Measurements from ENCODE around the gene PIK3CD. TPM values are rescaled to one million over a fixed set of nuclear protein-coding genes. Genes with fewer than 3 reads are reported as not detected.
"Not testable (repeated sequence)": the region's sequence is repeated elsewhere in the genome, so short reads cannot be mapped to it uniquely, and the experiment has no call there.

PIK3CD gene
- total RNA-seq, 2 experiments from 2014 or later = 13.6 to 37.1 TPM

- H3K36me3 ChIP-seq (ENCODE audit: insufficient read depth, low read length) = no peaks in the 10 kb centered on the region
- no TSS peak for BruUV-seq (replicated peaks)
- H3K9me3 ChIP-seq (ENCODE audit: low read length) = no peaks in the 10 kb centered on the region
- no peak overlapping the region for H3K4me2 ChIP-seq (ENCODE audit: low read length)
- no peak overlapping the region for H3K27ac ChIP-seq (ENCODE audit: low read depth, low read length, poor library complexity, severe bottlenecking)
- no peak overlapping the region for H3K4me3 ChIP-seq (ENCODE audit: low read depth, low read length, poor library complexity, severe bottlenecking)
- POLR2A ChIA-PET = no interaction called here
- no peaks in the 10 kb centered on the region for H4K20me1 ChIP-seq (ENCODE audit: insufficient read depth, low read length)
- CTCF ChIA-PET (ENCODE audit: unreplicated experiment) = no interaction called here
- no peak for DNase-seq (ENCODE audit: low spot score)
- H3K9me2 ChIP-seq (ENCODE audit: insufficient read depth, low read length) = no peaks in the 10 kb centered on the region
- H3K79me2 ChIP-seq (ENCODE audit: insufficient read depth, low read depth, low read length) = peaks cover under 1% of the 10 kb centered on the region; the same call in 1 of the 2 replicates
- no peak overlapping the region for H2AFZ ChIP-seq (ENCODE audit: low read length)
- TF ChIP-seq CTCF (conservative IDR thresholded peaks at IDR 0.05; ENCODE audit: low read length) (no peak), EZH2phosphoT487 (IDR thresholded peaks at IDR 0.05; ENCODE audit: borderline replicate concordance, low read depth, low read length) (no peak)
- H3K4me1 ChIP-seq (ENCODE audit: insufficient read depth, low read length, poor library complexity, severe bottlenecking) = peaks cover 23% of the 10 kb centered on the region
- intact Hi-C loops (cut with micrococcal nuclease; ENCODE audit: unreplicated experiment) = no loop called here
Measured at GRCh38 chr1:9711466-9712020, 60.0 kb downstream of the PIK3CD start.

DNA sequence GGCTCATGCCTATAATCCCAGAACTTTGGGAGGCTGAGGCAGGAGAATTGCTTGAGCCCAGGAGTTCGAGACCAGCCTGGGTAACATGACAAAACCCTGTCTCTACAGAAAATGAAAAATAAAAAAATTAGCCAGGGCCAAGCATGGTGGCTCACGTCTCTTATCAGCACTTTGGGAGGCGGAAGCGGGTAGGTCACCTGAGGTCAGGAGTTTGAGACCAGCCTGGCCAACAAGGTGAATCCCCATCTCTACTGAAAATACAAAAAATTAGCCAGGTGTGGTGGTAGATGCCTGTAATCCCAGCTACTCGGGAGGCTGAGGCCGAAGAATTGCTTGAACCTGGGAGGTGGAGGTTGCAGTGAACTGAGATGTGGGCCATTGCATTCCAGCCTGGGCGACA is 61.2 kb downstream of the PIK3CD start:
- CTCF ChIA-PET (ENCODE audit: unreplicated experiment); H3K36me3 ChIP-seq (ENCODE audit: insufficient read depth, low read length); BruUV-seq (replicated peaks); POLR2A ChIA-PET; H3K27ac ChIP-seq (ENCODE audit: low read depth, low read length, poor library complexity, severe bottlenecking); H3K4me3 ChIP-seq (ENCODE audit: low read depth, low read length, poor library complexity, severe bottlenecking); H3K9me3 ChIP-seq (ENCODE audit: low read length); H2AFZ ChIP-seq (ENCODE audit: low read length); H4K20me1 ChIP-seq (ENCODE audit: insufficient read depth, low read length); intact Hi-C loops (cut with micrococcal nuclease; ENCODE audit: unreplicated experiment); DNase-seq (ENCODE audit: low spot score); H3K4me2 ChIP-seq (ENCODE audit: low read length); H3K9me2 ChIP-seq (ENCODE audit: insufficient read depth, low read length); H3K79me2 ChIP-seq (ENCODE audit: insufficient read depth, low read depth, low read length): not testable (repeated sequence)
- H3K4me1 ChIP-seq (ENCODE audit: insufficient read depth, low read length, poor library complexity, severe bottlenecking) = peaks cover 29% of the 10 kb centered on the region

DNA sequence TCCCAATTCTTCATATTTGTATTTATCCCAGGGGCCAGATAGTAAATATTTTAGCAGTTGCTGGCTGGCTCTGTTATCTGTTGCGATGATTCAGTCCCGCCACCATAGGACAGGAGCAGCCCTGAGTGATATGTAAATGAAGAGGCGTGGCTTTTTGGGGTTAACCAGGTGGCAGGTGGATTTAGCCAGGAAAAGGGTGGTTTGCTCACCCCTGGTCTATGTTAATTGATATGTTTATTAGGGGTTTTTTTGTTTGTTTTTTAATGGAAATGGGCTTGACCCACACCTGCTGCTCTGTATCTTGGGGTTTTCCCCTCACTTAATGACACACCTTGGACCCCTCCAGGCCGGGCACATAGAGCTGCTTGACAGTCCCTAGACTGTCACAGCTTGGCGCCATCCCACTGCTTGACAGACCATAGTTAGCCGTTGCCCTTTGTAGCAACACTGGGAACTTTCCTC is 62.8 kb downstream of the PIK3CD start:
- Histone ChIP-seq H3K79me2 (ENCODE audit: insufficient read depth, low read depth, low read length) (peaks cover 5% of the 10 kb centered on the region; the same call in 1 of the 2 replicates), H4K20me1 (ENCODE audit: insufficient read depth, low read length) (no peaks in the 10 kb centered on the region), H3K4me2 (ENCODE audit: low read length) (no peak overlapping the region), H2AFZ (ENCODE audit: low read length) (no peak overlapping the region), H3K4me3 (ENCODE audit: low read depth, low read length, poor library complexity, severe bottlenecking) (no peak overlapping the region), H3K27ac (ENCODE audit: low read depth, low read length, poor library complexity, severe bottlenecking) (no peak overlapping the region), H3K36me3 (ENCODE audit: insufficient read depth, low read length) (no peaks in the 10 kb centered on the region), H3K4me1 (ENCODE audit: insufficient read depth, low read length, poor library complexity, severe bottlenecking) (peaks cover 43% of the 10 kb centered on the region), H3K9me3 (ENCODE audit: low read length) (no peaks in the 10 kb centered on the region), H3K9me2 (ENCODE audit: insufficient read depth, low read length) (no peaks in the 10 kb centered on the region)
- ChIA-PET POLR2A (no interaction called here), CTCF (ENCODE audit: unreplicated experiment) (no interaction called here)
- no peak for TF ChIP-seq EZH2phosphoT487 (IDR thresholded peaks at IDR 0.05; ENCODE audit: borderline replicate concordance, low read depth, low read length)
- TF ChIP-seq CTCF (conservative IDR thresholded peaks at IDR 0.05; ENCODE audit: low read length) = no peak
- TSS peak; percentile 67 for BruUV-seq (replicated peaks)
- peak; percentile 38 for DNase-seq (ENCODE audit: low spot score)
- intact Hi-C loops (cut with micrococcal nuclease; ENCODE audit: unreplicated experiment) = no loop called here
